Stimulated activated CD8-positive, alpha-beta memory T cell treated with anti-CD3 and anti-CD28 coated beads, Interleukin-7, amount 100 ng/mL, for 48 hours (primary cell): ENCODE data around the gene PNN.
"Not testable (repeated sequence)": the region's sequence is repeated elsewhere in the genome, so short reads cannot be mapped to it uniquely, and the experiment has no call there.

Experiments used
- DNase-seq, 2 donors: peaks; one replicate each; pipeline ENCODE4 v3.0.0-alpha.2; 2020; ENCODE audit warnings: low read depth in 1 of 2; ENCODE audit errors: extremely low read depth in 1 of 2

PNN gene

DNA sequence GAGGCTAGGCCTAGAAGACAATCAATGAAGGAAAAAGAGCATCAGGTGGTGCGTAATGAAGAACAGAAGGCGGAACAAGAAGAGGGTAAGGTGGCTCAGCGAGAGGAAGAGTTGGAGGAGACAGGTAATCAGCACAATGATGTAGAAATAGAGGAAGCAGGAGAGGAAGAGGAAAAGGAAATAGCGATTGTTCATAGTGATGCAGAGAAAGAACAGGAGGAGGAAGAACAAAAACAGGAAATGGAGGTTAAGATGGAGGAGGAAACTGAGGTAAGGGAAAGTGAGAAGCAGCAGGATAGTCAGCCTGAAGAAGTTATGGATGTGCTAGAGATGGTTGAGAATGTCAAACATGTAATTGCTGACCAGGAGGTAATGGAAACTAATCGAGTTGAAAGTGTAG is 5.5 kb downstream of the PNN start:
- DNase-seq = no peak

GRCh38 chr14:39181026-39181692 is 6.1 kb downstream of the PNN start:
- DNase-seq = no peak

DNA sequence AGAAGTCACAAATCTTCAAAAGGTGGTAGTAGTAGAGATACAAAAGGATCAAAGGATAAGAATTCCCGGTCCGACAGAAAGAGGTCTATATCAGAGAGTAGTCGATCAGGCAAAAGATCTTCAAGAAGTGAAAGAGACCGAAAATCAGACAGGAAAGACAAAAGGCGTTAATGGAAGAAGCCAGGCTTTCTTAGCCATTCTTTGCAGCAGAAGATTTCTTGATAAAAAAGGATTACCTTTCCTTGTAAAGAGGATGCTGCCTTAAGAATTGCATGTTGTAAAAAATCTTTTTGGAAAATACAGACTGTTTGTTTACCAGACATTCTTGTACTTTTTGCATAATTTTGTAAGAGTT is 6.6 kb downstream of the PNN start:
- DNase-seq = no peak

DNA sequence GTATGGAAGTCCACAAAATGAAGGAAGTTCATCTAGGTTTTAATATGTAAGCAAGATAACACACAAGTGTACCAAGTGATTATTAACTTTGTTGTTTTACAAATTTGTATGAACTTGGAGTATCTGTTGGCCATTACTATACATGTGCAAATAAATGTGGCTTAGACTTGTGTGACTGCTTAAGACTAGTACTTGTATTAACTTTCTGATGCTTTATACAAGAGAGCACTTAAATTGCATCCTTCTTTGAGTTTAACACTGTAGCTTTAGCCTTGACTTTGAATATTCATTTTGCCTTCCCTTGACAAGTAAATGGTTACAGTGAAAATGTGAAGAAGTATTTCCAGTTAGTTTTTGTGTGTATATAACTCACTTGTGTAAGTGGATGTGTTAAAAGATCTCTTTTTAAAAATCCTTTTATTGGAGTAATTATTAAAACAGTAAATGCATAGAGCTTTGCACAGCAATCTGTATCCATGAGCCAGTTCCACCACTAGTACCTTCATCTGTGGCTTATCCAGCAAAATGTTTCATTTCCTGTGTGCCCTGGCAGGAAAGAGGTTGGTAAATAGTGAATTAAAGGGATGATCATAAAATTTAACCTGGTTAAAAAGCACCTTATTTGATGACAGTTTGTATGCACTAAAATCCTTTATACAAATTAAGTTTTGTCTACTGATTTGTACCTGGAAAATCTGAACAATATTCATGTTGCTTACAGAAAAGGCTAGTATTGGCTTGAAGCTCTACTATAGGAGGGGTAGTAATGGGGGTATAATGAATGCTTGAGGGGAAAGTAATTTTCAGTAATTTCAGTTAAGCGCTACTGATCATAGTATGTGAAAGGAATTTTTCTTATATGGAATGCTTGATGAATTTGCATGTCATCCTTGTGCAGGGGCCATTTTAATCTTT is 8.0 kb downstream of the PNN start:
- DNase-seq = no peak

GRCh38 chr14:39183685-39184003 is 8.6 kb downstream of the PNN start:
- not testable (repeated sequence) for DNase-seq

DNA sequence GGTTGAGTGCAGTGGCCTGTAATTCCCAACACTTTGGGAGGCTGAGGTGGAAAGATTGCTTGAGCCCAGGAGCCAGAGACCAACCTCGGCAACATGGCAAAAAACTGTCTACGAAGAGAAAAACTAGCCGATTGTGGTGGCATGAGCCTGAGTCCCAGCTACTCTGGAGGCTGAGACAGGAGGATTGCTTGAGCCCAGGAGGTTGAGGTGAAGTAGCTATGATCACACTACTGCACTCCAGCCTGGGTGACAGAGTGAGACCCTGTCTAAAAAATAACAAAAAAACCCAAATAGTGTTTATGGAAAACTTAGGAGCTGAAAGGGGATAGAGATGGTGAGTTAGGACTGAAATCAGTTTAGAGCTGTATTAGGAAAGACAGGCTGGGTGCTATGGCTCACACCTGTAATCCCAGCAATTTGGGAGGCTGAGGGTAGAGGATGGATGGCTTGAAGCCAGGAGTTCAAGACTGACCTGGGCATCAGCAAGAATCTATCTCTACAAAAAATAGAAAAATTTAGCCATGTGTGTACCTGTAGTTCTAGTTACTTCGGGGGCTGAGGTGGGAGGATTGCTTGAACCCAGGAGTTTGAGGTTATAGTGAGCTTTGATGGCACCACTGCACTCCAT is 9.7 kb downstream of the PNN start:
- no peak for DNase-seq

DNA sequence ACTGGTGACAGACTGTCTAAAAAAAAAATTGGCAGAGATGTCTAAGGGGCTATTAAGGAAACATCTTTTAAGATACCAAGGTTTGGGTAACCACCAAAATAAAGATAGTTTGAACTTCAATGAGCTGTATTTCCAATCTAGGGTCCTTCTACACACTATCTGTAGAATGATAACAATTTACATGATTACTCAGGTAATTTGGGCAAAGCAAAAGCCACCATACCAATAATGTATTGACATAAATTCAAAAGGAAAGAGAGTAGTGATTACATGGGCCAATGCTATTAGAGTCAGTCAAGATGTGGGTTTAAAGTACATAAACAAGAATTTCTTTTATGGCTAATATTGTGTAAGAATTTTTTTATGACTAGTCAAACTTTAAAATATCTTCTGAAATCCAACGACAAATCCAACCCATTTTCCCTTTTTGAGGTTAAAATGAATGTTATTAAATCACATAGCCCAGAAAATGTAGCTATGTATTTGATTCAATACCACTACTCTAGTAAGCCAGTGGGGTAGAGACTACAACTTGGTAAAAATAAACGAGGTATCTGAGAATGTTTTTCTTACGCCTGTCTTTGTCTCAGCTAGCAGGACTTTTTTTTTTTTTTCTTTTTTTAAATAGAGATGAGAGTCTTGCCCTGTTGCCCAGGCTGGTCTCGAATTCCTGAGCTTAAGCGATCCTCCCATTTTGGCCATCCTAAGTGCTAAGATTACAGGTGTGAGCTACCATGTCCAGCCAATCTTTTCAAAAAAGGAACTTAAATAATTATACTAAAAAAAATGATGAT is 10.4 kb downstream of the PNN start:
- no peak for DNase-seq

GRCh38 chr14:39186941-39187525 is 12.0 kb downstream of the PNN start:
- no peak for DNase-seq

GRCh38 chr14:39203659-39204606 is 28.9 kb downstream of the PNN start:
- no peak for DNase-seq

DNA sequence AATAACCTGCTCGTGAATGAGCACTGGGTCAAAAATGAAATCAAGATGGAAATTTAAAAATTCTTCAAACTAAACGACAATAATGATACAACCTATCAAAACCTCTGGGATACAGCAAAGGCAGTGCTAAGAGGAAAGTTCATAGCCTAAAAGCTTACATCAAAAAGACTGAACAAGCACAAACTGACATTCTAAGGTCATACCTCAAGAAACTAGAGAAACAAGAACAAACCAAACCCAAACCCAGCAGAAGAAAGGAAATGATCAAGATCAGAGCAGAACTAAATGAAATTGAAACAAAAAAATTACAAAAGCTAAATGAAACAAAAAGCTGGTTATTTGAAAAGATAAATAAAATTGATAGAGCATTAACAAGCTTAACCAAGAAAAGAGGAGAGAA is 32.4 kb downstream of the PNN start:
- DNase-seq = not testable (repeated sequence)

DNA sequence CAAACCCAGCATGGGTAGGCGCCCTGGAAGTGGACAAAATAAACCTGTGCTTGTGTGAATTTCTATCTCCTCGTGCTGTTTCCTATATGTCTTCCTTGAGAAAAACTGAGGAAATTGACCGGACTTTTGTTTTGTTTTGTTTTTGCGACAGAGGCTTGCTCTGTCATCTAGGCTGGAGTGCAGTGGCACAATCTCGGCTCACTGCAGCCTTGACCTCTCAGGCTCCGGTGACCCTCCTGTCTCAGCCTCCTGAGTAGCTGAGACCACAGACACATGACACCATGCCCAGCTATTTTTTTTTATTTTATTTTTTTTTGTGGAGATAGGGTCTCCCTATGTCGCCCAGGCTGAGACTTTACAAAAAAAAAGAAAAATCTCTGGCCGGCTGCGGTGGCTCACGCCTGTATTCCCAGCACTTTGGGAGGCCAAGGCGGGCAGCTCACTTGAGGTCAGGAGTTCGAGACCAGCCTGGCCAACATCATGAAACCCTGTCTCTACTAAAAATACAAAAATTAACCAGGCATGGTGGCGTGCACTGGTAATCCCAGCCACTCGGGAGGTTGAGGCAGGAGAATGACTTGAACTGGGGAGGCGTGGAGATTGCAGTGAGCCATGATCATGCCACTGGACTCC is 36.2 kb downstream of the PNN start:
- no peak for DNase-seq

GRCh38 chr14:39212034-39212433 is 37.0 kb downstream of the PNN start:
- no peak for DNase-seq

DNA sequence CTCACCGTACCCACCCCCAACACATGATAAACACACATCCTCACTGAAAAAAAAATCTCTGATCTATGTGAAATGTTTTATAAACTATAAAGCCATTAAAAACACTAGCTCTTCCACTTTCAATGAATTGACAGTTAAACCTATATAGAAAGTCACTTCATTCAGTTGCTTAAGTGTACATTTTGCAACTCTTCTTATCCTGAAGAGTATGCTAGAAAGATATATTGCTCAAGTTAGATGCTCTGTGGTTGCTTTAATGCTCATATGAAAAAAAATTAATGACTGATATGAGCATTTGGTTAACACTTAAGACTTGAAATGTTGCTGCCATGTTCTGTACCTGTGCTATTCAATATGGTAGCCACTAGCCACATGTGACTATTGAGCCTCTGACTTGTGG is 37.6 kb downstream of the PNN start:
- no peak for DNase-seq

- no peak for DNase-seq
These were observed 42.3 kb downstream of the PNN start for GRCh38 chr14:39217214-39217879.

- no peak for DNase-seq
These were observed 43.2 kb downstream of the PNN start for GRCh38 chr14:39218171-39218769.

GRCh38 chr14:39219075-39219499 is 44.0 kb downstream of the PNN start:
- DNase-seq = no peak

DNA sequence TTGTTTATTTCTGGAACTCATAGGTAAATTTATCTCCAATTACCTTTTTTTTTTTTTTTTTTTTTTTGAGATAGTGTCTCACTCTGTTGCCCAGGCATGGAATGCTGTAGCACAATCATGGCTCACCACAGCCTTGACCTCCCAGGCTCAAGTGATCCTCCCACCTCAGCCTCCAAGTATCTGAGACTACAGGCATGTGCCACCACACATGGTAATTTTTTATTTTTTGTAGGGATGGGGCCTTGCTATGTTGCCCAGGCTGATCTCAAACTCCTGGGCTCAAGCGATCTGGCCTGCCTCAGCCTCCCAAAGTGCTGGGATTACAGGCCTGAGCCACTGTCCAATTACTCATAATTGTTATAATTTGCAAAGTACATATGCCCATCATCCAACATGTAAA is 45.4 kb downstream of the PNN start:
- DNase-seq = not testable (repeated sequence)

DNA sequence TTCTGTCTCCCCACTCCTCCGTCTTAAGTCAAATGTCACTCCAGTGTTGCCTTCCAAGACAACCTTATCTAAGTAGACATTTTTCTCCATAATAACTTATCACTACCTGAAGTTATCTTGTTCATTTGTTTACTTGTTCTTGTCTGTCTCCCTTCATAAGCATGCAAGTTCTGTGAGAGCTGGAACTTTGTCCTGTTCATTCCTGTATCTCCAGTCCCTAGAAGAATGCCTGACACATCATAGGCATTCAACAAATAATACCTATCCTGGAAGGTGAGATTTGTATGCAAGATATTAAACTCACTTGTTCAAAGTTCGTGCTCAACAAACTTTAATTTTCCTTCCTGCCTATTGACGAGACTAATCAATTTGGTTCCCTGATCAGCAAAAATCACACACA is 53.0 kb downstream of the PNN start:
- no peak for DNase-seq
